GM12874 (cell line): ENCODE results near the gene TMEM134.

ENCODE experiments used
- CTCF ChIP-seq: IDR thresholded peaks from 2 replicates; pipeline ENCODE4 v1.5.1; 2011; ENCODE audit warnings: low read depth, mild to moderate bottlenecking, control low read depth, low read length, moderate library complexity; ENCODE audit not compliant: insufficient read depth

The TMEM134 gene

DNA sequence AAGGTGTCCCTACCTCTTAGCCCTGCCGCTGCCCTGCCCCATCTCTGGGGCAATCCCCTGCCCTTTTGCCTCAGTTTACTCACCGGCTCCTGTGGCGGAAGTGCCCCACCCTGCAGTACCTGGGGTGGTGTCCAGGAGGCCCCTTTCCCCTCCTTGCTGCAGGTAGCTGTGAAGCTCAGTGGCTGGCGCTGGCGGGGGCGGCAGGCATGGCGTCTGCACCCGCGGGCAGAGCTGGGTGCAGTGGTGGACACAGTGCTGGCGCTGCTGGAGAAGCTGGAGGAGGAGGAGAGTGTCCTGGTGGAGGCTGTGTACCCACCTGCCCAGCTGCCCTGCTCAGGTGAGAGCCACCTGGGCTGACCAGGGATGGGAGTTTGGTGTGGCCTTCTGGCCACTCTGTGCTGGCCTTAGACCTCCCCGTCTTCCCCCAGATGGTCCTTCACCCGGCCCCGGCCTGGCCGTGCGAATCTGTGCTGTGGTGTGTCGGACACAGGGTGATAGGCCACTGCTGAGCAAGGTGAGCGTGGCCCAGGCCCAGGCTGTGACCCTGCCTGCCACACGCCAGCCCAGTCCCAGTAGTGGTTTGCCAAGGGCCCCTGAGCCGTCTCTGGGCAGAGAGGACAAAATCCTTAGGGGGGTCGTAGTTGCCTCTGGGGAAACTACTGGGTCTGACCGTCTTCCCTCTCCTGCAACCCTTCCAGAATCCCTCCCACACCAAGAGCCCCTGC is 49.6 kb downstream of the TMEM134 start:
- TF ChIP-seq CTCF: no peak

DNA sequence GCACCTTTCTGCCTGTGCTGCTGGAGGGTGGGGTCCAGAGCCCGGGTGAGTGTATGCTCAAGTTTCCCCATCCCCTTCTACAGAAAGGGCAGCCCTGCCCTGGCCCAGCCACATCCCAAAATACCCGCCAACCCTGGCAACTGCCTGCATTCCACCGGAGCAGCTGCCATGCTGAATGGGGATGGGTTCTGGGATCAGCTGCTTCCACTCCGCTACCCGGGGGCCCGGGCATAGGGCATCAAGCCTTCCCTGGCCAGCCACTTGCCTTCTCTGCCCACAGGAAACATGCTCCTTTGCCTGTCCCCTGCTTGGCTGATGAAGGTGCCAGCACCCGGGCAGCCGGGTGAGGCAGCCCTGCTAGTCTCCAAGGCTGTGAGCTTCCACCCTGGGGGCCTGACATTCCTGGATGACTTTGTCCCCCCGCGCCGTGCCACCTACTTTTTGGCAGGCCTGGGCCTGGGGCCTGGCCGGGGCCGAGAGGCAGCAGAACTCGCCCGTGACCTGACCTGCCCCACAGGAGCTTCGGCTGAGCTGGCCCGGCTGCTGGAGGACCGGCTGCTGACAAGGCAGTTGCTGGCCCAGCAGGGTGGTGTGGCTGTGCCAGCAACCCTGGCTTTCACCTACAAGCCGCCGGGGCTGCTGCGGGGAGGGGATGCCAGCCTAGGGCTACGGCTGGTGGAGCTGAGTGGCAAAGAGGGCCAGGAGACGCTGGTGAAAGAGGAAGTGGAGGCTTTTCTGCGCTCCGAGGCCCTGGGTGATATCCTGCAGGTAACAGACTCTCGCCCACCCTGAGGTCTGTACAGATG is 50.4 kb downstream of the TMEM134 start:
- no peak for TF ChIP-seq CTCF

GRCh38 chr11:67417425-67417824 is 51.6 kb downstream of the TMEM134 start:
- no peak for TF ChIP-seq CTCF

- TF ChIP-seq CTCF: no peak
Observed at GRCh38 chr11:67416416-67417335, 52.4 kb downstream of the TMEM134 start.

GRCh38 chr11:67415501-67416304 is 53.3 kb downstream of the TMEM134 start, which contains the start of gene CARNS1:
Gene CARNS1, plus strand, starts transcription at chr11:67415678. Its CDS starts 522 bp downstream, at chr11:67416200.
- TF ChIP-seq CTCF: no peak

- TF ChIP-seq CTCF: no peak
Observed at GRCh38 chr11:67413266-67413849, 55.7 kb downstream of the TMEM134 start.
